ENCODE data around the gene CDH23. TPM values are rescaled to one million over a fixed set of nuclear protein-coding genes. Genes with fewer than 3 reads are reported as not detected.
A peak's percentile ranks its signal among the peaks of the same experiment; 100 is the strongest.

Gene CDH23
- polyA plus RNA-seq, 4 donors, result 0.75 to 2.0 (median 1.3) TPM

DNA sequence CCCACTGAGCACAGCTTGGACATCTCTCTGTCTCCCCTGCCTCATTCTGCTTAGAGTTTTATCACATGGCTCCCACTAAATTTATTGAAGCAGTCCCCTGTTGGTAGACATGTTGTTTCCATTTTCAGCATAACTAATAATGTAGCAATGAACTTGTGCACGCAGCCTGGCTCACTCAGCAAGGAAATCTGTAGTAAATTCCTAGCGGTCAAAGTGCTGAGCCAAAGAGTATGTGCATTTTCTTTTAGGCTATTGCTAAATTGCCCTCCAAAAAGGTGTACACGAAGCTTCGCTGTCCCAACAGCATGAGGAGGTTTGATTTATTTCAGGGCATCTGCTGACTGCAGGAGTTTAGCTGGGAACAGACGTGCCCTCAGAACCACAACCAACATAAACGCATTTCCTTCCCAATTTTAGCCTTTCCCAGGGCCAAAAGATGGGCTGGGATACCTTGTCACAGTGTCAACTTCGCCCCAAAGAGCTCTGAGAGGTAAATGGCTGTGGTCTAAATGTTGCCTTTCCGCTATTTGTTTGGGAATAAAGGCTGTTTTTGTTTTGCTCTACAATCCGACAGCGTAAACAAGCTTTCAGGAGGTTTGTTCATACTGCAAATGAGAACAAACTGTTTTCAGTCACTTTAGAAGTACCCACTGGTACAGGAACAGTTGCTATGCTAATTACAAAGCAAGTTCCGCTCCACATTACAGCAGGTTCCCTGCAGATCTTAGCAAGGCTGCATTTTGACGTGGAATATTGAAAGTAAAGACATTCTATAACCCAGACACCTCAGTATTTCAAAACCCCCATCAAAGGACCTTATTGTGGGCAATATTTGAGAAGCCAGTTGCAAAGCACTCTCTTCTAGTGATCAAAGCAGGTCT lies 359.8 kb downstream of the CDH23 start:
- DNase-seq (ENCODE audit: low read depth in 4 of 4, low spot score in 2 of 4), result no peak

DNA sequence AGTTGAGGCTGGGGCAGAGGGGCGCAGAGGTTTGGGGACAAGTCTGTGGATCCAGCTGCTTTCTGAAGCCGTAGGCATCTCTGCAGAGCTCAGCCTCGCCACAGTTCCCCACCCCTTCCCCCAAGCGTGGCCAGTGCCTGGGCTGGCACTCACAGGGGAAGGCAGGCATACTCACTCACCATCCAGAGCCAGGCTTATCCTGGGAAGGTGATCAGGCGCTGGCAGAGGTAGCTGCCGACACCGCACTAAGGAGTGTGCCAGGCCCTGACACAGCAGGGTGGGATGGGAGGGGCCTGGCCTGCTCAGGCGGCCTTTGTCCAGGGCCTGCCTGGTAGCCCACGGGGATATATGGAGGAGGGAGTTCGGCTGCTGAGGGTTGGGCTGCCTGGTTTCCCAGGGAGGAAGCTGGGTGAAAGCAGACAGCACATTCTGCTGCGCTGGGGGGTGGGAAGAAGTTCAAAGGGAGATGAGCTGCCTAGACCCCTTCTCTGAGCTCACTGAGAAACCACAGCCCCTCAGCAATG lies 360.7 kb downstream of the CDH23 start:
- no peak for DNase-seq (ENCODE audit: low read depth in 4 of 4, low spot score in 2 of 4)

DNA sequence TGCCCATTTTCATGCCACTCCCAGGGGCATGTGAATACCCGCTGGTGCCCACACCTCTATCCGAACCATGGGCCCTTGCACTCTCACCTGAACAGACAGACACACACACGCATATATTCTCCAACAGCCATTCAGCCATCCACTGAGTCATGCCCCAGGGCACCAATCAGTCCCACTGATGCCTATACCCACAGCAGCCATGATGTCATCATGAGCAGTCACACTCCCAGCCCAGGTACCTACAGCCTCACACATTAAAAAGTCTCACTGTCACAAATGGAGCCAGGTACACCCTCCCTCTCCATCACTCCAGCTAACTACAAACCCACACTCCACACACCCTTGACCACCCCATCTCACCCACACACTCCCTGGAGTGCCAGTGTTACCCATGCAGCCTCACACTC lies 364.4 kb downstream of the CDH23 start:
- no peak for DNase-seq (ENCODE audit: low read depth in 4 of 4, low spot score in 2 of 4)

DNA sequence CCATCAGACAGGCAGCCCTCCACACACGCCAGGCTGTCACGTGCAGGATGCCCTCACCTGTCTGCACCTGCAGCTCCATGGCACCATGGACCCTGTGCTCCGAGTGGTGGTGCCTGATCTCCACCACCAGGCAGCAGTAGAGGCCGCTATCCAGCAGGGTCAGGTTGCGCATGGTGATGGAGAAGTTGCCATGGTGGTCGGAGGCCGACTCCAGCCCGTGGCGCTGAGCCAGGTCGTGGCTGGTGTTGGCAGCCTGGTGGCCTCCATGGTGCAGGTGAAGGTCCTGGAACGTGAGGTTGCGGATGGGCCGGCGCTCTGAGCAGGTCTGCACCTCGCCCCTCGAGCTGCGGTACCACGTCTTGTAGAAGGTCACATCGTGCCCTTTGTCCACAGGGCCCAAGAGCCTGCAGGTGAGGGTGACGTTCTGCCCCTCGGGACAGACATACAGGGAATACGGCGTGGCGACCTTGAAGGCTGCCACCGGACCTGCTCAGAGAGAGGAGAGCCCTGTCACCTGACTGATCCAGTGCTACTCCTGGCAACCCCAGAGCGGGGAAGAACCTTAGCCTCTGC lies 364.9 kb downstream of the CDH23 start:
- DNase-seq (ENCODE audit: low read depth in 4 of 4, low spot score in 2 of 4), result no peak

DNA sequence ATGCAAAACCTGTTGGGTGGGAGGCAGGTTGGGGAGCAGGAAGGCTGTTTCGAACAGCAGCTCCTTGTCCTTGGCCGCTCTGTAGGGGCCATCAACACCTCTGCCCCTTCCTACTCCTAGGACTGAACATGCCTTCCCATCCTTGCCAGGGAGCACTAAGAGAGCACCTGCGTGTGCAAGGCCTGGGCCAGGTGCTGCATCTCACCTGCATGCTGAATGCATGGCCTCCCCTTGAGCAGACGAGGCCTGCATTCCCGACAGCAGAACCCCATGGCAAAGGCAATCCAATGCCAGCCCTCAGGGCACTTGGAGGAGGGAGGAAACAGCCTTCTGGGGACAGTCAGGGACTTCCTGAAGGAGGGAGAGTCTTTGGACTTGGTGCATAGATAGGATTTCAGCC lies 365.6 kb downstream of the CDH23 start:
- DNase-seq (ENCODE audit: low read depth in 4 of 4, low spot score in 2 of 4), result no peak

DNA sequence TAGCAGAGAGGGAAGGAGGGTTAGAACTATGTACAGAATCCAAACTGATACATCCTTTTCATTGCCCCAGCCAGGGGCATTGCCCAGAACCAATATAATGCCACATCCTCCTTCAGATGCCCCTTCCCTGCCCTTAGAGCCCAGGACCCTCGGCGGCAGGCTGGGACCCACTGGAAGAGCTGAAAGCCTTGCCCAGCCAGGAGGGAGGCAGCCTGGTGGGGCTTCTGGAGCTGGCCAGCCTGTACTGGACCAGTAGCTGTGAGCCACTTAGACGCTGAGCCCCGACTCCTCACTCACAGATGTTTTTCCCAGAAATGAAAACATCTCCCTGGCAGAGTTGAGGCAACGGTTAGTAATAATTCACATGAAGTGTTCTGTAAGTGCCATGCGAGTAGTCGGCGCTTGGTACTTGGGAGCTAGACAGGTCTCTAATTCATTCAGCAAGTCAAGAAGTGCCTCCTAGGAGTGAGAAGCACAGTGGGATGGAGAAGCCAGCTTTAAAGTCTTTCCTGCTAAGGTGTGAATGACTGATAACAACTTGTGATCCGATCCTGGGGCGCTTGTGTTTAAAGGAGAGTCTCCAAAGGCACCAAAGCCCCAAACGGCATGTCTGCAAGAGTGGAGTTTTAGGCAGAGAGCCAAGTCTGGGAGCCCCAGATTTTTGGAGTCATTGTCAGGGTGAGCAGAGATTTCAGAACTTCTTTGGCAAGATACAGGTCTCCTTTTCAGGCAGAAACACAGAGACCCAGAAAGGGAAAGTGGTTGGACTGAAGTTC lies 366.8 kb downstream of the CDH23 start:
- DNase-seq (ENCODE audit: low read depth in 4 of 4, low spot score in 2 of 4), result no peak

DNA sequence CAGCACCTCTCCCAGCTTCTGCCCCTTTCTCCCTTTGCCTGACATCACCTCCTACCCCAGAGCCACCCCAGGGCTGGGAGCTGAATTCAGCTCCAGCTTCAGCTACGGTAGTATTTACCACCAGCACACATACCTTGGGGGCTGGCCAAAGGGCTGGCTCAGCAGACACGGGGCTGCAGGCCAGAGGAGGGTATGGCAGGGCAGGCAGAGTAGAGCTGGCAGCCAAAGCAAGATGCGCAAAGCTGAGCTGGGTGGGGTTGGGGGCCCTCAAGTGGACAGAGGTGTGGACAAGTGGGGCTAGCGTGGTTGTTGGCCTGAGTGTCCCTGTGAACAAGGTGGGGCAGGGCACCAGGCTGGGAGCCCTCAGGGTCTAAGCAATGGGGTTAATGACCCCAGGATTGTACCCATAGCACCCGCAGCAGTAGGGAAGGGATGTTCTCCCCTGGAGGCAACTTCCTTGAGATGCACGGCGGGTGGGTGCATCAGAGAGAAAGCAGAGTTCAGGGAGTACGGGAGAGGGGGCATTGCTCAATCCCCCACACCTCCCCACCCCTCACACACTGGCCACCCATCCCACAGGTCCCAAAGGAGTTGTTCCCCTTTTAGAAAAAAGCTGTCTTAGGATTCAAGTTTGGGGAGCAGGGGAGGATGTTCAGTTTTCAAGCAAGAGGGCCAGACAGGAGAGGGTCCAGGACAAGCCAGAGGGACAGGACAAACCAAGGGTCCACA lies 368.6 kb downstream of the CDH23 start:
- DNase-seq (ENCODE audit: low read depth in 4 of 4, low spot score in 2 of 4), result no peak

DNA sequence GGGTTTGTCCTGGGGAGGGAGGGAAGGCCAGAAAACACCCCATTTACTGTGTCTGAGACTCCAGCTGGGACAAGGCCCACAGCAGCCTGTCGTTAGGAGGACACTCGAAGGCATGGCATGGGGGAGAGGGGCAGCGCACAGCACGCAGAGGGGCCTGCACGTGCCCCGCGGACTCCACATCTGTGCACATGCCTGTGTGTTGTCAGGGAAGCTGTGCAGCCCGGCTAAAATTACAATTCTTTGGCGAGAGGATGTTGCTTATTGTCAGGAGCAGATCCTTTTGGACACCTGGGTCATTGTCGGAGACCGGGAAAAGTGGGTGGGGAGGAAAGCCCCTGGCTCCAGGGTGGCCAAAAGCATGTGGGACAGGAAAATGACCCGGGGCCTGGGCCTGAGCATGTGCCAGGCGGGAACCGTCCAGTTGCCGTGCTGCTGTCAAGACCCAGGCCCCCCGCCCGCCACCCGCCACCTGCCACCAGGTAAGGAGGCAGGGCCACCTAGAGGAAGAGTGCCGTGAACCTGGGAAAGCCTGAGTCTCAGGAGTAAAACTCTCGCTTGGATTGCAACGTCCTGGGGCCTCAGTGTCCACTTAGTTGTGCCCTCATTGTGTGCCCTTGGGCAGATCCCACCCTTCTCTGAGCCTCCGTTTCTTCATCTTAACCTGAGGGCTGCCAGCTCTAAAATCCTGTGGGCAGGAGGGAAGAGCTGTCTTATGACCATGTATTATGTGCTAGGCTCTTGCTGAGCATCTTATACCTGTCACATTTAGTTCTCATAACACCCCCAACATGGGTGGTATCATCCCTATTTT lies 369.4 kb downstream of the CDH23 start:
- DNase-seq (ENCODE audit: low read depth in 4 of 4, low spot score in 2 of 4), result no peak

DNA sequence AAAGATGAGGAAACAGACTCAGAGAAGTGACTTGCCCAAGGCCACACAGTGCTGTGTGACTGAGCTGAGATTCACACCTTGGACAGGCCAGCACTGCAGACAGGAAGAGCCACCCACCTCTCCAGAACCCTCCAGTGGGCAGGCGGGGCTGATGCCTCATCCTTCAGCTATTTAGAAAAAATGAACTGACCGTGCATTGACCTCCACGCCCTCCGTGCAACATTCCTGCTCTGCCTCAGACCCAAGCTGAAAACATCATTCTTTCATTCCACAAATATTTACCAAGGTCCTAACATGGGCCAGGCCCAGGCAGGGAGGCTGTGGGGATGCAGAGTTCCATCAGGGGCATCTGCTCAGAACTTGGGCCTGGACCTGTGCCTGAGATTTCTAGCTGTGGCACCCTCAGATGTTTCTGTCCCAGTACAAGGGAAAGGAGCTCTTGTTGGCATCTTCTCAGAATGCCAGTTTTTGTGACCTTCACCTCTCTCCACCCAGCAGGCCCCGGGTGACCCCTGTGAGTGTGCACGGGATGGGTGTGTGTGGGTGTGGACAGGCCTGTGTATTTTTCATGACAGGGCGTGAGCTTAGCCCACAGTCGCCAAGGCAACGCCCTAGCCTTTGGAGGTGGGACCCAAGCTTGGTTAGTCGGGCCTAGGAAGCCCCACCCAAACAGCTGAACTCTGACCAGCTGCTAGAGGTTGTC lies 370.1 kb downstream of the CDH23 start:
- no peak for DNase-seq (ENCODE audit: low read depth in 4 of 4, low spot score in 2 of 4)

DNA sequence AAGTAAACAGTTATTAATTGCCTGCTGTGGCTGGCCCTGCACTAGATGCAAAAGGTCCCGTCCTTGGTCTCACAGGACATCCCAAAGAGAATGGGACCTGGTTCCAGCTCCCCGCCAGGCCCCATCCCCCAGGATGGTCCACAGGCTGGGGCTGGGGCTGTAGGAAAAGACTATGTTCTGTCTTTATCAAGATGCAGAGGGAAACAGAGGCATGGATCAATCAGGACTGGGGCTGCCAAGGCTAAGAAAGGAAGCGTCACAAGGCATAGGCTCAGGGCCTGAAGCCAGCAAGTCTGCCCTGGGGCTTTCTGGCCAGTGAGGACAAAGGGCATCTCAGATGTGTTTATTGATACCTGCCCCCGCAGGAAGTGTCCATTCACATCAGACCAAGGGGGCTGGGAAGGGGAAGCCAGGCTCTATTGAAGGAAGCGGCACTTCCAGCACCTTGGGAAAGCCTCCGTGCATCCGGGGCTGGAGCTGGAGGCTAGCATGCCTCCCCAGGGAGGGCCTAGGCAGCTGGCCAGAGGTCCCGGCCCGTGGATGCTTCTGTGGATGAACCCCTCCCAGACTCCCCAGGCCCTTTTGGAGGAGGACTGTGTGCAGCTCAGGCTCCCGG lies 370.8 kb downstream of the CDH23 start:
- no peak for DNase-seq (ENCODE audit: low read depth in 4 of 4, low spot score in 2 of 4)

DNA sequence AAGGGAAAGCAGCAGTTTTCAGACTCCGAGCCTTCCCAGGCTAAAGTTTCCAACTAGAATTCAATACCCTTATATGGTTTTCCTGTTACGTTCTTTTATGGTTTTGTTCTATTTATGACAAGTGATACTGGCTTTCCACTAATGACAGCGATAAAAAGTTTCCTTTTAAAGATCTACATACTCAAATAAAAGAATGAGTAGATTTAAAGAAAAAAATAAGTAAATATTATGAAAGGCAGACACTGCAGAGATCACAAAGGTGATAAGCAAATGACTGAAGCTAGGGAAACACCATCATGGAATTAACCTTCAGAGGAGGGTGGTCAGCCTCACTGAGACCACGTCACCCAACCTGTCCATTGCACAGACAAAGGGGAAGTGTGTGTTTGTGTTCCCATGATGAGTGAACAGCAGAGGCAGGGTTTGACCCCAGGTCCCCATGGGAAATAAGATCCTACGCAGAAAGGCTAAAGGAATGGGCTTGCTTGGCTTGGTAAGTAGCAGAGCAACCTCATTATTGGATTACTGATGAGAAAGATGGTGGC lies 372.6 kb downstream of the CDH23 start:
- no peak for DNase-seq (ENCODE audit: low read depth in 4 of 4, low spot score in 2 of 4)

DNA sequence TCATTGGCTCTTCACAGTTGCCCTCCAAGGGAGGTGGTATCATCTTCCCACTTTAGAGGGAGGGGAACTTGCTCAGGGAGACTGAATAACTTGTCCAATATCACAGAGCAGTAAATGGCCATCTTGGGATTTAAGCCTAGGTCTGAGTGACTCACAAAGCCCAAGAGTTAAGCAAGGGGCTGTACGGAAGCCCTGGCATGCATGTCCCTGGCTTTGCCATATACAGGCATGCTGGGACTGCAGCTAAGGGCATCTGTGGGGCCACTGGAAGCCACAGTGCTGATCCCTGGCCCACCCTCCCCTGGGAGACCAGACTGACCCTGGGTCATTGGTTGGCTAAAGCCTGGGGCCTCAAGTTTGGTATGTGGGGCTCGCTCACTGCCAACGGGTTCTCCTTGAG lies 373.5 kb downstream of the CDH23 start:
- no peak for DNase-seq (ENCODE audit: low read depth in 4 of 4, low spot score in 2 of 4)

DNA sequence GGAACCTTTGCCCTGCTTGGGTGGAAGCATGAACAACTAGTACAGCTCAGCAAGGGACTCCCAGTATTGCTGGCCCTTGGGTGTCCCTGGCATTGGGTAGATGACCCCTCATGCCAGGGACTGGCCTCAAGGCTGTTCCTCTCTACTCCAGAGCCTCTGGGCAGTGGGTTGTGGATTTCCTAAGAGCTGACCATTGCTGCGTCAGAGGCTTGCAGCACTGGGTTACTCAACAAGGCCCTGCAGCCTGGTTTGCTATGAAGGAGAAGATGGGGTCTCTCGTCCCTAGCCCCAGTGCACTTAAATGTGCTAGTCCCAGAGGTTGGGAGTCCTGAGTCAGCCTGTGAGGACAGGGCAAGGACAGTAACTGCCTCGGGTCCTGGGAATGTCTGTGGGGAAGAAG lies 374.1 kb downstream of the CDH23 start:
- DNase-seq (ENCODE audit: low read depth in 4 of 4, low spot score in 2 of 4), result no peak

DNA sequence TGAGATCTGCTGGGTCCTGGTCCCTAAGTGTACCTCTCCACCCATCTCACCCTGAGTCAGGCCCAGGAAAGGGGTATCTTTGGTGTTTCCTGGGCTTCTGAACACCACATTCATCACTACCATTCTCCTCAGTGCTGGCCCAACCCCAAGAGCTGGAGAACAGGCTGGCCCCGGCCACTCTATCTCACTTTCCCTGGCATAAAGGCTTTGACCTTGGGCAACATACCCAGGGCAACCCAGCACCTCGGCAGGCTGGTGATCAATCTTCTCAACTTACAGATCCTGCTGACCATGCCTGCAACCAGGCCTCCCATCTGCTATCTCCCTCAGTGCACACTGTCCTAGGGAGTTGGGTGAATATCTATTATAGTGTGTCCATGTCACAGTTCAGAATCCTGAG lies 374.5 kb downstream of the CDH23 start:
- no peak for DNase-seq (ENCODE audit: low read depth in 4 of 4, low spot score in 2 of 4)

DNA sequence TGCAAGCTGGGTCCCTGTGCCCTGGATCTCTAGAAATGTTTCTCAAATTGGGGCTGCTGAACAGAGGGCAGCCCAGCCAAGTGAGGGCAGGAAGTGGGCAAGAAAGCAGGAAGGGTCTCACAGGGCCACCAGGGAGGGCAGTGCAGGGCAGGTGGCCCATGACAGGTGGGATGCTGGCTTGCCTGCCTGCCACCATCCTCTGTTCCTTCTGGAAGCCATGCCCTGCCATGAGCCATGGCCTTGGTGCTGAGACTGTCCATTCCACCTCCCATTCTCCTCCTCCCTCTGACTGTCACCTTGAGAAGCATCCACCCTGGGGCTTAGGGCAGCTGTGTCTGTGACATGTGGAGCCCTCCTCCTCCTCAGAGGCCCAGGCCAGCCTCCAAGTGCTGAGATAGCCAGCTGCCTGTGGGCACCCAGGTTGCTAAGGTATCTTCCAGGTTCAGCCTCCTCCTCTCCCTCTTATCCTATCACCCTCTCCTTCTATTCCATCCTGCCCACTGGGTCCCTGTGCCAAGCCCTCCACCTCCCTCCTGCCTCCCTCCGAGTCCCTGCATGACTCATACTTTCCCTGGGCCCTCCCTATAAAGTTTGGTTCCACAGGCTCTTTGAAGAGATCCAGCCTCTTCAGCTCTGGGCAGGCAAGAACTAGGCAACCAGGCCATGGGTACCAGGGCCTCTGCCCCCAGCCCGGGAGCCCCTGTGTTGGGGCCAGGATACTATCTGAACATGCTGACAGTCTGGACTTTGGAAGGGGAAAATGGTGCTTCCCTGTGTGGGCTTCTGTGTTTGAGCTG lies 375.3 kb downstream of the CDH23 start:
- no peak for DNase-seq (ENCODE audit: low read depth in 4 of 4, low spot score in 2 of 4)

DNA sequence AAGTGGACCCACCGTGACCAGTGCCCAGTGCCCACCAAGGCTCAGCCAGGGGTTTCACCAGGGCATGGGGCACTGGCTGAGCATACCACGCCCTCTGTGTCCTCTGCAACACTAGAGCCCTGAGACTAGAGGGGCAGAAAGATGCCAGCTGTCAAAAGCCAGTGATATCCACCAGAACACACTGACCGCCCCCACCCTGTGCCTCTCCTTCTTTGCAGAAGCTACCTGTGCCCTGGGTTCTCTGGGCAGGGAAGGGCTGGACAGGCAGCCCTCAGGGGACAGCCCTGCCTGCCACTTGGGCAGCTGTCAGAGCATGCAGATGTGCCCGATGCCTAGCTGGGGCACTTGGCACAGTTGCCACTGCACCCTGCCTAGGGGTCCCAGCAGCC lies 376.1 kb downstream of the CDH23 start:
- no peak for DNase-seq (ENCODE audit: low read depth in 4 of 4, low spot score in 2 of 4)

DNA sequence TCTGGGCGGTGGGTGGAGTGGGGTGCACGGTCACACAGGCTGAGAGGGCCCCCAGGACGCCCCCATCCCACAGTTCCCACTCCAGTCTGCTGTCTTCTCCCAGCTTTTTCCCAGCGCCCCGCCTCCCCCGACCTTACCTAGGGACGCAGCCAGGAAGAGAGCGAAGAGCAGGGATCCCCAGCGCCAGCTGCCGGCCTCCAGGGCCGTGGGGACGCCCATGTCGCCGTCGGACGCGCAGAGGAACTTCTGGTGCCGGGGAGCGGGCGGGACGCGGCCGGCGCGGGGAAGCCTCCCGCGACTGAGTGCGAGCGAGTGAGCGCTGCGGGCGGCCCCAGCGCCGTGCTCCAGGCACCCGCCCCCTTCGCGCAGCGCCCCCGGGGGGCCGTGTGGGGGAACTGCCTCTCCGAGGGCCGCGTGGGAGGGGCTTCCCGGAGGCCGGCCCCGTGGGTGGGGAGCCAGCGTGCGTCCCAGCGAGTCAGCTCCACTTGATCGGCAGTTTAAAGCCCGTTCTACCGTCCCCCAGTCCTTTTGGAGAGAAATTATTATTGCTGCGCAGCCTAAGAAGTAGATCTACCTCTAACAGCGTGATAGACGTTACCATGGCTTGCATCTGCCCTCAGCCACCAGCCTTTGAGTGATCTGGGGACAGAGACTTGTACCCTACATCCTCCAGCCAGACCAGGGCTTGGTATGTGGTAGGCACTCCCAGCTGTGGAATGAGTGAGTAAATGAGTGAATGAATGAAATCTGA lies 376.7 kb downstream of the CDH23 start, which contains the start of gene VSIR:
Gene VSIR, minus strand, starts transcription at position 300 of the 751 bp plus-strand sequence. Its CDS starts 81 bp downstream, at position 219.
- peak in 2 of 4 donors; percentile 56 to 61 for DNase-seq (ENCODE audit: low read depth in 4 of 4, low spot score in 2 of 4)
